Left ventricle myocardium inferior (tissue), 1 donor: Measurements from ENCODE around the gene SYS1. TPM values are rescaled to one million over a fixed set of nuclear protein-coding genes. Genes with fewer than 3 reads are reported as not detected.

Source experiments
- DNase-seq: peaks from one replicate; pipeline ENCODE4 v3.0.0-alpha.2; 2020
- H3K27ac ChIP-seq: fragments of 200-600 bp; replicated peaks from 2 replicates; pipeline ENCODE4 v1.8.0; 2021
- H3K27me3 ChIP-seq: fragments of 200-600 bp; 2 replicates; pipeline ENCODE4 v1.8.0; 2021; ENCODE audit warnings: low read depth
- H3K36me3 ChIP-seq: fragments of 200-600 bp; 2 replicates; pipeline ENCODE4 v1.8.0; 2021
- H3K4me1 ChIP-seq: fragments of 200-600 bp; 2 replicates; pipeline ENCODE4 v1.8.0; 2021
- H3K4me3 ChIP-seq: fragments of 200-600 bp; 2 replicates; pipeline ENCODE4 v1.8.0; 2021; ENCODE audit warnings: mild to moderate bottlenecking, moderate library complexity
- H3K9me3 ChIP-seq: fragments of 200-600 bp; replicated peaks from 2 replicates; pipeline ENCODE4 v1.8.0; 2021
- CTCF ChIP-seq: fragments of 200-600 bp; IDR thresholded peaks from 2 replicates; pipeline ENCODE4 v1.8.0; 2021; ENCODE audit warnings: antibody characterized with exemption, mild to moderate bottlenecking, borderline replicate concordance
- intact Hi-C: fragments of 100-400 bp; cut with micrococcal nuclease; formaldehyde crosslinking; loops from one replicate; pipeline ENCODE4 v1.11.0; 2022
- total RNA-seq: library from RNA; stranded (reverse); fragmentation: NEBNext Ultra II Directional; extraction: Animal tissue kit (Norgen Biotek cat#: 25700); gene quantifications from one replicate; pipeline ENCODE4 v1.2.1, GENCODE V29; 2021
- donor health status: DM: no; HTN: yes; CAD: no; lungs with severe emphysema.

SYS1 gene
- total RNA-seq, 1 donor from 2014 or later, result 20.8 TPM

- intact Hi-C loops, result no loop called here
- H3K4me1 ChIP-seq, result peaks cover 55% of the 10 kb centered on the region
- no peak for TF ChIP-seq CTCF
- DNase-seq, result no peak
- no peaks in the 10 kb centered on the region for H3K36me3 ChIP-seq
- peak overlapping the region; percentile 93 for H3K27ac ChIP-seq
- H3K27me3 ChIP-seq, result no peaks in the 10 kb centered on the region
- H3K4me3 ChIP-seq, result no peak overlapping the region
- H3K9me3 ChIP-seq, result no peaks in the 10 kb centered on the region
Observed at GRCh38 chr20:45354423-45355208, 8.3 kb upstream of the SYS1 start.

GRCh38 chr20:45355209-45356084, 7.5 kb upstream of the SYS1 start:
- H3K36me3 ChIP-seq, result no peaks in the 10 kb centered on the region
- no peak overlapping the region for H3K4me3 ChIP-seq
- H3K27ac ChIP-seq, result peak overlapping the region; percentile 93
- no peaks in the 10 kb centered on the region for H3K9me3 ChIP-seq
- intact Hi-C loops, result no loop called here
- peaks cover 61% of the 10 kb centered on the region for H3K4me1 ChIP-seq
- H3K27me3 ChIP-seq, result no peaks in the 10 kb centered on the region
- TF ChIP-seq CTCF, result no peak
- no peak for DNase-seq

GRCh38 chr20:45358282-45359068, 4.5 kb upstream of the SYS1 start:
- Histone ChIP-seq H3K9me3 (no peaks in the 10 kb centered on the region), H3K36me3 (no peaks in the 10 kb centered on the region), H3K27ac (peak overlapping the region; percentile 93), H3K4me1 (peaks cover 70% of the 10 kb centered on the region), H3K27me3 (no peaks in the 10 kb centered on the region), H3K4me3 (peak overlapping the region; percentile 9)
- TF ChIP-seq CTCF, result no peak
- intact Hi-C loops, result no loop called here
- peak; percentile 73 for DNase-seq

GRCh38 chr20:45359069-45359405, 3.9 kb upstream of the SYS1 start:
- no peak overlapping the region for H3K4me3 ChIP-seq

More at GRCh38 chr20:45359069-45359405, 3.9 kb upstream of the SYS1 start:
- intact Hi-C loops, result no loop called here
- Histone ChIP-seq H3K27ac (peak overlapping the region; percentile 93), H3K27me3 (no peaks in the 10 kb centered on the region), H3K36me3 (no peaks in the 10 kb centered on the region), H3K9me3 (no peaks in the 10 kb centered on the region), H3K4me1 (peaks cover 70% of the 10 kb centered on the region)
- DNase-seq, result peak; percentile 49
- no peak for TF ChIP-seq CTCF
